Osteoblast (primary cell): ENCODE measurements around the gene SRSF11. TPM values are rescaled to one million over a fixed set of nuclear protein-coding genes. Genes with fewer than 3 reads are reported as not detected.

Experiments used
- DNase-seq: peaks from one replicate; pipeline ENCODE4 v3.0.0; 2011; ENCODE audit warnings: low spot score, mixed read lengths; ENCODE audit not compliant: insufficient read length; ENCODE audit errors: missing footprints
- H2AFZ ChIP-seq: 2 replicates; pipeline ENCODE4 v1.6.0; 2011; ENCODE audit warnings: mild to moderate bottlenecking, low read length
- H3K27ac ChIP-seq: 2 replicates; pipeline ENCODE4 v1.5.1; 2011; ENCODE audit warnings: mild to moderate bottlenecking, low read depth, low read length, moderate library complexity
- H3K27me3 ChIP-seq: 2 replicates; pipeline ENCODE4 v1.6.0; 2012; ENCODE audit warnings: mild to moderate bottlenecking, control low read depth, inconsistent platforms, low read length, moderate library complexity; ENCODE audit not compliant: insufficient read depth
- H3K36me3 ChIP-seq: 2 replicates; pipeline ENCODE4 v1.5.1; 2011; ENCODE audit warnings: mild to moderate bottlenecking, low read length, control low read depth, moderate library complexity; ENCODE audit not compliant: insufficient read depth
- H3K4me1 ChIP-seq: 2 replicates; pipeline ENCODE4 v1.5.1; 2011; ENCODE audit warnings: mild to moderate bottlenecking, low read length, control low read depth, moderate library complexity; ENCODE audit not compliant: insufficient read depth
- H3K4me2 ChIP-seq: 2 replicates; pipeline ENCODE4 v1.6.0; 2011; ENCODE audit warnings: mild to moderate bottlenecking, low read length; ENCODE audit not compliant: insufficient read depth
- H3K4me3 ChIP-seq: fragments of 200-600 bp; sonication (generic); 3 replicates; pipeline ENCODE4 v1.5.1; 2012; ENCODE audit warnings: mild to moderate bottlenecking, low read length, inconsistent platforms; ENCODE audit not compliant: insufficient read depth
- H3K79me2 ChIP-seq: 2 replicates; pipeline ENCODE4 v1.6.0; 2012; ENCODE audit warnings: mild to moderate bottlenecking, low read length, control low read depth, inconsistent platforms; ENCODE audit not compliant: insufficient read depth
- H3K9me3 ChIP-seq: 2 replicates; pipeline ENCODE4 v1.5.1; 2011; ENCODE audit warnings: low read depth, low read length, control low read depth
- H4K20me1 ChIP-seq: 2 replicates; pipeline ENCODE4 v1.6.0; 2012; ENCODE audit warnings: mild to moderate bottlenecking, low read length, control low read depth; ENCODE audit not compliant: insufficient read depth
- CTCF ChIP-seq: IDR thresholded peaks from 2 replicates; pipeline ENCODE4 v1.5.1; 2011; ENCODE audit warnings: mild to moderate bottlenecking, low read depth, low read length, moderate library complexity; ENCODE audit errors: extremely low read depth
- total RNA-seq: library from RNA; depleted of rRNA; stranded (reverse); fragments of >200 nt; gene quantifications from 2 replicates; pipeline ENCODE4 v1.2.3, GENCODE V29; 2012

SRSF11 gene
- total RNA-seq, 1 donor: 160 TPM

- no peak overlapping the region for H2AFZ ChIP-seq
- TF ChIP-seq CTCF: no peak
- H3K79me2 ChIP-seq: peaks cover 21% of the 10 kb centered on the region
- no peaks in the 10 kb centered on the region for H3K4me1 ChIP-seq
- H3K36me3 ChIP-seq: peaks cover 96% of the 10 kb centered on the region
- H3K9me3 ChIP-seq: no peaks in the 10 kb centered on the region
- peaks cover 7% of the 10 kb centered on the region for H4K20me1 ChIP-seq
- H3K4me3 ChIP-seq: no peak overlapping the region
- no peak for DNase-seq
- H3K27me3 ChIP-seq: no peaks in the 10 kb centered on the region
- no peak overlapping the region for H3K4me2 ChIP-seq
- no peak overlapping the region for H3K27ac ChIP-seq
Observed at GRCh38 chr1:70239940-70240339, 18.8 kb downstream of the SRSF11 start.

- H3K4me1 ChIP-seq: no peaks in the 10 kb centered on the region
- TF ChIP-seq CTCF: no peak
Observed at GRCh38 chr1:70247122-70247521, 25.9 kb downstream of the SRSF11 start.

GRCh38 chr1:70247768-70248167, 26.6 kb downstream of the SRSF11 start:
- H4K20me1 ChIP-seq: peaks cover 11% of the 10 kb centered on the region
- DNase-seq: no peak
- peaks cover 95% of the 10 kb centered on the region for H3K36me3 ChIP-seq
- no peaks in the 10 kb centered on the region for H3K9me3 ChIP-seq
- H3K4me2 ChIP-seq: no peak overlapping the region
- H2AFZ ChIP-seq: no peak overlapping the region
- H3K79me2 ChIP-seq: peaks cover 5% of the 10 kb centered on the region
- H3K4me1 ChIP-seq: no peaks in the 10 kb centered on the region
- H3K27ac ChIP-seq: no peak overlapping the region
- no peak overlapping the region for H3K4me3 ChIP-seq
- TF ChIP-seq CTCF: no peak
- no peaks in the 10 kb centered on the region for H3K27me3 ChIP-seq

More at GRCh38 chr1:70247122-70247521, 25.9 kb downstream of the SRSF11 start:
- no peak for DNase-seq
- Histone ChIP-seq H3K4me2 (no peak overlapping the region), H3K79me2 (peaks cover 5% of the 10 kb centered on the region), H3K9me3 (no peaks in the 10 kb centered on the region), H3K4me3 (no peak overlapping the region), H3K36me3 (peaks cover 100% of the 10 kb centered on the region), H3K27ac (no peak overlapping the region), H3K27me3 (no peaks in the 10 kb centered on the region), H4K20me1 (peaks cover 11% of the 10 kb centered on the region), H2AFZ (no peak overlapping the region)

- H3K36me3 ChIP-seq: peaks cover 88% of the 10 kb centered on the region
- TF ChIP-seq CTCF: no peak
Observed at GRCh38 chr1:70248729-70249128, 27.5 kb downstream of the SRSF11 start.

More at GRCh38 chr1:70248729-70249128, 27.5 kb downstream of the SRSF11 start:
- no peak for DNase-seq
- Histone ChIP-seq H3K27me3 (no peaks in the 10 kb centered on the region), H3K27ac (no peak overlapping the region), H4K20me1 (peaks cover 7% of the 10 kb centered on the region), H3K9me3 (no peaks in the 10 kb centered on the region), H3K4me3 (no peak overlapping the region), H3K4me2 (no peak overlapping the region), H3K4me1 (no peaks in the 10 kb centered on the region), H3K79me2 (no peaks in the 10 kb centered on the region), H2AFZ (no peak overlapping the region)
